K562 (cell line): ENCODE measurements around the gene MARCHF9. TPM values are rescaled to one million over a fixed set of nuclear protein-coding genes. Genes with fewer than 3 reads are reported as not detected.

Experiments
- ATAC-seq: fragments of 200-7000 bp; cut with Tn5 transposase; 3 replicates; pipeline ENCODE4 v1.9.1; 2020; ENCODE audit warnings: moderate library complexity
- BruUV-seq: library from RNA; stranded (reverse); fragments of 400-500 nt; replicated peaks from 2 replicates; lab custom pipeline; 2021; lab: Mats Ljungman, UMichigan
- CTCF ChIA-PET: fragments of 300-600 bp; formaldehyde crosslinking; extraction: SDS; loops from one replicate; lab custom pipeline; 2021; ENCODE audit warnings: low intra/inter-chr PET ratio; lab: Yijun Ruan, JAX
- POLR2A ChIA-PET: fragments of 300-600, 350-650 bp; sonication (Branson Sonifier 250); formaldehyde crosslinking; extraction: SDS; loops from one replicate; lab custom pipeline; 2021; ENCODE audit warnings: antibody characterized with exemption, inconsistent platforms; lab: Yijun Ruan, JAX
- DNase-seq, 4 experiments: peaks; one replicate each; pipeline versions ENCODE4 v3.0.0 to v3.0.0-alpha.2; 2011 to 2018; ENCODE audit warnings: low spot score in 3 of 4, mixed read lengths in 3 of 4; ENCODE audit errors: extremely low read depth in 1 of 4
- FAIRE-seq: peaks from 2 replicates; lab custom pipeline; 2011; peaks lifted over from hg19 to GRCh38; lab: Jason Lieb, UNC
- H2AFZ ChIP-seq: 2 replicates; pipeline ENCODE4 v1.6.0; 2011; ENCODE audit warnings: low read depth, low read length, control low read depth, inconsistent platforms
- H3K27ac ChIP-seq: fragments of 200-600 bp; 3 replicates; pipeline ENCODE4 v1.8.0; 2011; ENCODE audit warnings: low read depth, mild to moderate bottlenecking, control low read depth, inconsistent platforms, low read length, moderate library complexity, mixed read lengths; ENCODE audit errors: extremely low read depth
- H3K27me3 ChIP-seq, 2 experiments: fragments of 300-600 bp in 1 of 2; 2 replicates in 1 of 2; 3 replicates in 1 of 2; pipeline versions ENCODE4 v1.6.0 to v1.8.0; 2011; ENCODE audit warnings: inconsistent platforms in 2 of 2, low read length in 2 of 2, mild to moderate bottlenecking in 1 of 2, mixed read lengths in 1 of 2, moderate library complexity in 1 of 2; ENCODE audit not compliant: control insufficient read depth in 2 of 2, insufficient read depth in 2 of 2
- H3K36me3 ChIP-seq: fragments of 300-600 bp; 3 replicates; pipeline ENCODE4 v1.8.0; 2011; ENCODE audit warnings: mild to moderate bottlenecking, low read length, inconsistent platforms; ENCODE audit not compliant: control insufficient read depth, insufficient read depth
- H3K4me1 ChIP-seq, 2 experiments: fragments of 200-600 bp in 1 of 2; replicated peaks in 1 of 2; 2 replicates in 1 of 2; 3 replicates in 1 of 2; pipeline versions ENCODE4 v1.5.1 to v1.8.0; 2011; ENCODE audit warnings: inconsistent platforms in 2 of 2, low read length in 2 of 2, mild to moderate bottlenecking in 1 of 2, mixed read lengths in 1 of 2, moderate library complexity in 1 of 2; ENCODE audit not compliant: control insufficient read depth in 2 of 2, insufficient read depth in 2 of 2
- H3K4me2 ChIP-seq: 2 replicates; pipeline ENCODE4 v1.6.1; 2011; ENCODE audit warnings: low read length, control low read depth, inconsistent platforms, mixed read lengths; ENCODE audit not compliant: insufficient read depth
- H3K4me3 ChIP-seq: fragments of 200-600 bp; sonication (generic), shearing (Covaris generic); 2 replicates; pipeline ENCODE4 v1.5.1; 2016; ENCODE audit warnings: control low read depth, inconsistent platforms
- H3K79me2 ChIP-seq: fragments of 200-600 bp; 3 replicates; pipeline ENCODE4 v1.8.0; 2011; ENCODE audit warnings: low read length, inconsistent platforms; ENCODE audit not compliant: control insufficient read depth, insufficient read depth
- H3K9ac ChIP-seq, 2 experiments: 2 replicates each; pipeline versions ENCODE4 v1.6.0 to v1.6.1; 2011; ENCODE audit warnings: low read depth in 2 of 2, low read length in 2 of 2, control low read depth in 1 of 2, inconsistent platforms in 1 of 2, mild to moderate bottlenecking in 1 of 2, mixed read lengths in 1 of 2; ENCODE audit not compliant: insufficient read depth in 1 of 2
- H3K9me1 ChIP-seq: one replicate; pipeline ENCODE4 v1.6.0; 2011; ENCODE audit warnings: inconsistent platforms, mild to moderate bottlenecking, low read length, moderate library complexity; ENCODE audit not compliant: control insufficient read depth, insufficient read depth
- H3K9me3 ChIP-seq: replicated peaks from 2 replicates; pipeline ENCODE4 v1.5.1; 2011; ENCODE audit warnings: low read depth, low read length, inconsistent platforms; ENCODE audit not compliant: control insufficient read depth, insufficient read depth
- H4K20me1 ChIP-seq: replicated peaks from 2 replicates; pipeline ENCODE4 v1.6.1; 2011; ENCODE audit warnings: low read length, inconsistent platforms, mixed read lengths; ENCODE audit not compliant: control insufficient read depth, insufficient read depth
- GABPA ChIP-seq: fragments of 200-800 bp; sonication (Bioruptor generic); conservative IDR thresholded peaks from 2 replicates; pipeline ENCODE4 v1.6.1; 2016; ENCODE audit warnings: low read depth, missing genetic modification characterization, missing compliant biosample characterization
- MTF1 ChIP-seq: fragments of 250-450 bp; sonication (Bioruptor Pico); IDR thresholded peaks from 2 replicates; pipeline ENCODE4 v1.9.0; 2021; ENCODE audit warnings: moderate library complexity, mild to moderate bottlenecking, inconsistent platforms, borderline replicate concordance
- WGBS: fragments of 100-300 bp; shearing (Covaris generic); methylation state at CpG from one replicate; pipeline ENCODE4 v1.1.6; 2016; ENCODE audit warnings: low coverage, mixed read lengths; ENCODE audit not compliant: insufficient coverage; ENCODE audit errors: missing lambda C conversion rate; 5-methylcytosine and 5-hydroxymethylcytosine counted together
- in situ Hi-C: fragments of 300-500 bp; cut with MboI; formaldehyde crosslinking; loops from 4 replicates; pipeline ENCODE4 v1.15.0; 2018; ENCODE audit warnings: inconsistent platforms, mixed read lengths
- intact Hi-C: fragments of 100-400 bp; cut with micrococcal nuclease; formaldehyde crosslinking; loops from 2 replicates; pipeline ENCODE4 v1.14.2; 2022
- polyA plus RNA-seq, 8 experiments: library from polyadenylated mRNA; depleted of rRNA in 4 of 8; stranded (reverse) in 5 of 8; unstranded in 3 of 8; fragments of >200 nt; fragmentation: Nextera tagmentation in 2 of 8; fragmentation: Illumina TruSeq in 1 of 8; extraction: Ambion mirVana in 2 of 8; extraction: Trizol in 1 of 8; gene quantifications; 2 replicates each; pipeline versions ENCODE4 v1.2.1 to v1.2.3, GENCODE V29; 2011 to 2014; ENCODE audit warnings: inconsistent platforms in 1 of 8, missing spikeins in 1 of 8
- total RNA-seq, 7 experiments: library from RNA; depleted of rRNA in 6 of 7; stranded (reverse); fragments of >200 nt in 6 of 7; fragmentation: Illumina TruSeq in 2 of 7; extraction: Trizol in 2 of 7; gene quantifications; 2 replicates each; pipeline versions ENCODE4 v1.2.1 to v1.2.3, GENCODE V29; 2011 to 2021; ENCODE audit warnings: low replicate concordance in 1 of 7
- TF ChIP-seq, protein P1 (sequence below): fragments of 200-800 bp; sonication (Bioruptor generic); IDR thresholded peaks from 2 replicates; pipeline ENCODE4 v1.6.1; 2017; ENCODE audit warnings: missing genetic modification characterization, missing compliant biosample characterization
- TF ChIP-seq, protein P2 (sequence below), 2 experiments: fragments of 200-800 bp in 1 of 2; sonication (Bioruptor generic) in 1 of 2; sonication (generic) in 1 of 2; formaldehyde crosslinking in 1 of 2; IDR thresholded peaks in 1 of 2; conservative IDR thresholded peaks in 1 of 2; 2 replicates each; pipeline versions ENCODE4 v1.5.0 to v1.6.1; 2016 to 2020; ENCODE audit warnings: missing compliant biosample characterization in 1 of 2, missing genetic modification characterization in 1 of 2, missing genetic modification reagents in 1 of 2

MARCHF9 gene
- total and polyA plus RNA-seq, 9 of the 15 experiments (the other 6 are each of a cell fraction or from before 2014, with no cell fraction given), result 0.80 to 12.4 (median 6.2) TPM

DNA sequence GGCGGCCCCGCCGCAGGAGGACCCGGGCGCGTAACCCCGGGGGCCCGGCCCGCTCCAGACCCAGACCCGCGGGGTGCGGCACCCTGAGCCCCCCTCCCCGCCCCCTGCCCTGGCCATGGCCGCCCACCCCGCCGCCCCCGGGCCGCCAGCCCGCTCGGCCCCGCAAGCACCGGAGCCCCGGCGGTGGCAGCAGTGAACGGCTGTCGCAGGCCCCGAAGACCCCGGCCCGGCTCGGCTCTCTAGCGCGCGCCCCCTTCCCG is 221 bp downstream of the MARCHF9 start:
- H3K4me2 ChIP-seq, result peak overlapping the region; percentile 29; the same call in 1 of the 2 replicates
- no peak for ATAC-seq
- H3K79me2 ChIP-seq, result peaks cover 34% of the 10 kb centered on the region
- no peaks in the 10 kb centered on the region for H3K9me1 ChIP-seq
- no peak overlapping the region for H3K27ac ChIP-seq
- FAIRE-seq, result no peak
- DNase-seq, result no peak
- H3K4me3 ChIP-seq, result peak overlapping the region; percentile 50
- no TSS peak for BruUV-seq
- peaks cover 40 to 41% of the 10 kb centered on the region in 2 experiments for H3K4me1 ChIP-seq
- in situ Hi-C loops (no loop called here), intact Hi-C loops (no loop called here)
- ChIA-PET POLR2A (no interaction called here), CTCF (no interaction called here)
- no peak overlapping the region for H2AFZ ChIP-seq
- TF ChIP-seq, protein P1, sequence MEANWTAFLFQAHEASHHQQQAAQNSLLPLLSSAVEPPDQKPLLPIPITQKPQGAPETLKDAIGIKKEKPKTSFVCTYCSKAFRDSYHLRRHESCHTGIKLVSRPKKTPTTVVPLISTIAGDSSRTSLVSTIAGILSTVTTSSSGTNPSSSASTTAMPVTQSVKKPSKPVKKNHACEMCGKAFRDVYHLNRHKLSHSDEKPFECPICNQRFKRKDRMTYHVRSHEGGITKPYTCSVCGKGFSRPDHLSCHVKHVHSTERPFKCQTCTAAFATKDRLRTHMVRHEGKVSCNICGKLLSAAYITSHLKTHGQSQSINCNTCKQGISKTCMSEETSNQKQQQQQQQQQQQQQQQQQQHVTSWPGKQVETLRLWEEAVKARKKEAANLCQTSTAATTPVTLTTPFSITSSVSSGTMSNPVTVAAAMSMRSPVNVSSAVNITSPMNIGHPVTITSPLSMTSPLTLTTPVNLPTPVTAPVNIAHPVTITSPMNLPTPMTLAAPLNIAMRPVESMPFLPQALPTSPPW, result peak; percentile 74; the same call in 1 of the 2 replicates
- peak; percentile 22; the same call in 1 of the 2 replicates for TF ChIP-seq GABPA (tag)
- TF ChIP-seq, protein P2, sequence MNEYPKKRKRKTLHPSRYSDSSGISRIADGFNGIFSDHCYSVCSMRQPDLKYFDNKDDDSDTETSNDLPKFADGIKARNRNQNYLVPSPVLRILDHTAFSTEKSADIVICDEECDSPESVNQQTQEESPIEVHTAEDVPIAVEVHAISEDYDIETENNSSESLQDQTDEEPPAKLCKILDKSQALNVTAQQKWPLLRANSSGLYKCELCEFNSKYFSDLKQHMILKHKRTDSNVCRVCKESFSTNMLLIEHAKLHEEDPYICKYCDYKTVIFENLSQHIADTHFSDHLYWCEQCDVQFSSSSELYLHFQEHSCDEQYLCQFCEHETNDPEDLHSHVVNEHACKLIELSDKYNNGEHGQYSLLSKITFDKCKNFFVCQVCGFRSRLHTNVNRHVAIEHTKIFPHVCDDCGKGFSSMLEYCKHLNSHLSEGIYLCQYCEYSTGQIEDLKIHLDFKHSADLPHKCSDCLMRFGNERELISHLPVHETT (CRISPR knock-in tag; conservative IDR thresholded peaks at IDR 0.05 in 1 of 2, IDR thresholded peaks at IDR 0.05 in 1 of 2), result peak in 1 of 2 experiments; percentile 17; a peak in 1 of 4 replicates
- no peak for TF ChIP-seq MTF1 (CRISPR knock-in tag)
- peak overlapping the region in 1 of 2 experiments; percentile 90; a peak in 2 of 4 replicates for H3K9ac ChIP-seq
- no CpG with 5 or more reads among the region's 34 CpGs for WGBS
- peaks cover 30% of the 10 kb centered on the region for H3K36me3 ChIP-seq
- no peaks in the 10 kb centered on the region for H3K9me3 ChIP-seq
- no peaks in the 10 kb centered on the region for H4K20me1 ChIP-seq
- H3K27me3 ChIP-seq, result no peaks in the 10 kb centered on the region
